ENCODE data around the gene MOV10L1.

- TF ChIP-seq CTCF (IDR thresholded peaks at IDR 0.05 in 4 of 5, conservative IDR thresholded peaks at IDR 0.05 in 1 of 5) (no peak), POLR2A (IDR thresholded peaks at IDR 0.05) (no peak)
These were observed 30.6 kb upstream of the MOV10L1 start for GRCh38 chr22:50058906-50059880.

Data from gastrocnemius medialis (tissue), 4 donors.